ENCODE results near the gene SLC49A4.

- TF ChIP-seq CTCF (conservative IDR thresholded peaks at IDR 0.05; ENCODE audit: low read length) = no peak
- no peak for TF ChIP-seq EZH2phosphoT487 (IDR thresholded peaks at IDR 0.05; ENCODE audit: borderline replicate concordance)
Observed at GRCh38 chr3:122857019-122857418, 62.1 kb downstream of the SLC49A4 start.
